GM12878 (cell line): ENCODE results near the gene ANGPTL4. TPM values are rescaled to one million over a fixed set of nuclear protein-coding genes. Genes with fewer than 3 reads are reported as not detected.

Experiments used
- ATAC-seq: fragments of 200-7000 bp; cut with Tn5 transposase; 3 replicates; pipeline ENCODE4 v1.9.1; 2020; ENCODE audit warnings: mild to moderate bottlenecking, moderate library complexity
- BruUV-seq: library from RNA; stranded (reverse); fragments of 400-500 nt; replicated peaks from 2 replicates; lab custom pipeline; 2021; lab: Mats Ljungman, UMichigan
- CTCF ChIA-PET: fragments of 300-600 bp; sonication (Branson Sonifier 250); formaldehyde crosslinking; extraction: SDS; loops from one replicate; lab custom pipeline; 2021; ENCODE audit warnings: inconsistent platforms; lab: Yijun Ruan, JAX
- POLR2A ChIA-PET: fragments of 350-600 bp; formaldehyde crosslinking; extraction: SDS; loops from one replicate; lab custom pipeline; 2021; ENCODE audit warnings: inconsistent platforms; lab: Charles Lee
- RAD21 ChIA-PET: fragments of 300-600 bp; sonication (Branson Sonifier 250); formaldehyde crosslinking; loops from one replicate; lab custom pipeline; 2023; ENCODE audit warnings: antibody characterized with exemption; ENCODE audit not compliant: unreplicated experiment; lab: Charles Lee
- SMC1A ChIA-PET: fragments of 300-600 bp; sonication (Branson Sonifier 250); formaldehyde crosslinking; loops from one replicate; lab custom pipeline; 2023; ENCODE audit not compliant: unreplicated experiment, uncharacterized antibody; lab: Charles Lee
- DNase-seq: peaks from one replicate; pipeline ENCODE4 v3.0.0-alpha.2; 2011; ENCODE audit warnings: low read depth, low spot score
- FAIRE-seq: peaks from 3 replicates; lab custom pipeline; 2011; peaks lifted over from hg19 to GRCh38; lab: Jason Lieb, UNC
- H2AFZ ChIP-seq: 2 replicates; pipeline ENCODE4 v1.6.0; 2011; ENCODE audit warnings: low read depth, low read length, control low read depth; ENCODE audit not compliant: control insufficient read depth
- H3K27ac ChIP-seq: 2 replicates; pipeline ENCODE4 v1.5.1; 2011; ENCODE audit warnings: control low read depth; ENCODE audit not compliant: control insufficient read depth, insufficient read depth
- H3K27me3 ChIP-seq, 2 experiments: replicated peaks in 1 of 2; 2 replicates each; pipeline versions ENCODE4 v1.6.0 to v1.6.1; 2011; ENCODE audit warnings: low read length in 1 of 2; ENCODE audit not compliant: control insufficient read depth in 2 of 2, insufficient read depth in 2 of 2
- H3K36me3 ChIP-seq, 2 experiments: 2 replicates each; pipeline ENCODE4 v1.5.1; 2011; ENCODE audit warnings: low read length in 1 of 2; ENCODE audit not compliant: control insufficient read depth in 2 of 2, insufficient read depth in 2 of 2
- H3K4me1 ChIP-seq: 2 replicates; pipeline ENCODE4 v1.6.1; 2011; ENCODE audit warnings: mild to moderate bottlenecking, low read length, moderate library complexity, mixed read lengths; ENCODE audit not compliant: control insufficient read depth, insufficient read depth
- H3K4me2 ChIP-seq: 2 replicates; pipeline ENCODE4 v1.6.0; 2011; ENCODE audit warnings: control low read depth; ENCODE audit not compliant: control insufficient read depth, insufficient read depth
- H3K4me3 ChIP-seq: fragments of 200-600 bp; sonication (generic); 2 replicates; pipeline ENCODE4 v1.5.1; 2016
- H3K79me2 ChIP-seq: 2 replicates; pipeline ENCODE4 v1.6.0; 2011; ENCODE audit warnings: low read length; ENCODE audit not compliant: control insufficient read depth, insufficient read depth
- H3K9ac ChIP-seq: 2 replicates; pipeline ENCODE4 v1.8.0; 2011; ENCODE audit warnings: low read length, control low read depth, mixed read lengths; ENCODE audit not compliant: control insufficient read depth, insufficient read depth
- H3K9me3 ChIP-seq: replicated peaks from 3 replicates; pipeline ENCODE4 v1.5.1; 2011; ENCODE audit warnings: mild to moderate bottlenecking, low read length; ENCODE audit not compliant: control insufficient read depth, insufficient read depth
- H4K20me1 ChIP-seq: 2 replicates; pipeline ENCODE4 v1.6.0; 2011; ENCODE audit not compliant: control insufficient read depth, insufficient read depth
- CBX3 ChIP-seq: fragments of 200-600 bp; sonication (generic); IDR thresholded peaks from 2 replicates; pipeline ENCODE4 v1.6.1; 2016; ENCODE audit warnings: low read depth, borderline replicate concordance
- FOXM1 ChIP-seq: IDR thresholded peaks from 2 replicates; pipeline ENCODE4 v1.6.1; 2012; ENCODE audit warnings: low read depth, mild to moderate bottlenecking, inconsistent platforms, low read length, moderate library complexity
- GATAD2B ChIP-seq: fragments of 450-650 bp; conservative IDR thresholded peaks from 2 replicates; pipeline ENCODE4 v1.6.1; 2017; ENCODE audit warnings: low read depth, mild to moderate bottlenecking, moderate library complexity
- KAT2A ChIP-seq: conservative IDR thresholded peaks from 2 replicates; pipeline ENCODE4 v1.6.1; 2011; ENCODE audit warnings: low read depth, low read length; ENCODE audit not compliant: control insufficient read depth
- NFYB ChIP-seq: IDR thresholded peaks from 2 replicates; pipeline ENCODE4 v1.6.1; 2011; ENCODE audit warnings: low read depth, mild to moderate bottlenecking, low read length, improper control_type of control experiment, moderate library complexity; ENCODE audit not compliant: insufficient read depth
- PKNOX1 ChIP-seq: fragments of 450-650 bp; IDR thresholded peaks from 2 replicates; pipeline ENCODE4 v1.6.1; 2016; ENCODE audit warnings: mild to moderate bottlenecking
- YY1 ChIP-seq: IDR thresholded peaks from 2 replicates; pipeline ENCODE4 v1.6.1; 2011; ENCODE audit warnings: low read depth, mild to moderate bottlenecking, low read length
- ZNF592 ChIP-seq: fragments of 450-650 bp; IDR thresholded peaks from 2 replicates; pipeline ENCODE4 v1.6.1; 2017; ENCODE audit warnings: mild to moderate bottlenecking, moderate library complexity
- WGBS: methylation state at CpG from one replicate; pipeline ENCODE4 v1.1.6; 2016; ENCODE audit warnings: low lambda C conversion rate; ENCODE audit not compliant: insufficient replicate concordance, insufficient coverage; ENCODE audit errors: missing lambda C conversion rate; 5-methylcytosine and 5-hydroxymethylcytosine counted together
- in situ Hi-C: fragments of 300-500 bp; cut with MboI; formaldehyde crosslinking; loops from 9 replicates; pipeline ENCODE4 v1.14.3; 2018; ENCODE audit warnings: mixed read lengths
- intact Hi-C: fragments of 100-400 bp; cut with micrococcal nuclease; formaldehyde crosslinking; loops from one replicate; pipeline ENCODE4 v1.14.2; 2022; ENCODE audit not compliant: unreplicated experiment
- polyA plus RNA-seq, 11 experiments: library from polyadenylated mRNA; depleted of rRNA in 4 of 11; unstranded in 6 of 11; stranded (reverse) in 5 of 11; fragments of >200 nt; fragmentation: Nextera tagmentation in 4 of 11; fragmentation: Illumina TruSeq in 1 of 11; extraction: Ambion mirVana in 4 of 11; extraction: Trizol in 1 of 11; gene quantifications; 1 replicate in 1 of 11; 2 replicates in 10 of 11; pipeline versions ENCODE4 v1.2.1 to v1.2.3, GENCODE V29; 2011 to 2016; ENCODE audit warnings: inconsistent platforms in 2 of 11, missing spikeins in 2 of 11, low read depth in 1 of 11
- total RNA-seq, 4 experiments: library from RNA; depleted of rRNA in 3 of 4; stranded (reverse); fragments of >200 nt in 3 of 4; fragmentation: Illumina TruSeq in 1 of 4; extraction: Trizol in 1 of 4; gene quantifications; 2 replicates each; pipeline versions ENCODE4 v1.2.1 to v1.2.3, GENCODE V29; 2013 to 2021

Gene ANGPTL4
- total and polyA plus RNA-seq, 10 of the 15 experiments (the other 5 are each of a cell fraction or from before 2014, with no cell fraction given), result 0.45 TPM; not detected in 9

DNA sequence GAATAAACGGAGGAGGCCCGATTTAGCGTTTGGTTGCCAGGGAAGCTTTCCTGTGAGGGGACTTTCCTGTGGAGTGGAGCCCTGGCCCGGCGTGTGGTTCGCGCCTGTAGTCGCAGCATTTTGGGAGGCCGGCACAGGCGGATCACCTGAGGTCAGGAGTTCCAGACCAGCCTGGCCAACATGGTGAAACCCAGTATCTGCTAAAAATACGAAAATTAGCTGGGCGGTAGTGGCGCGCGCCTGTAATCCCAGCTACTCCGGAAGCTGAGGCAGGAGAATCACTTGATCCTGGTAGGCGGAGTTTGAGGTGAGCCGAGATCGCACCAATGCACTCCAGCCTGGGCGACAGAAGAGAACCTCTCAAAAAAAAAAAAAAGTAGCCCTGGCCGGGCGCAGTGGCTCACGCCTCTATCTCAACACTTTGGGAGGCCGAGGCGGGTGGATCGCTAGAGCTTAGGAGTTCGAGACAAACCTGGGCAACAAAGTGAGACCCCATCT, 27.8 kb upstream of the ANGPTL4 start (continued):
- TF ChIP-seq ZNF592, result no peak
- no peak for TF ChIP-seq CBX3
- no peak for TF ChIP-seq NFYB
- no peak for TF ChIP-seq YY1
- TF ChIP-seq GATAD2B, result no peak

DNA sequence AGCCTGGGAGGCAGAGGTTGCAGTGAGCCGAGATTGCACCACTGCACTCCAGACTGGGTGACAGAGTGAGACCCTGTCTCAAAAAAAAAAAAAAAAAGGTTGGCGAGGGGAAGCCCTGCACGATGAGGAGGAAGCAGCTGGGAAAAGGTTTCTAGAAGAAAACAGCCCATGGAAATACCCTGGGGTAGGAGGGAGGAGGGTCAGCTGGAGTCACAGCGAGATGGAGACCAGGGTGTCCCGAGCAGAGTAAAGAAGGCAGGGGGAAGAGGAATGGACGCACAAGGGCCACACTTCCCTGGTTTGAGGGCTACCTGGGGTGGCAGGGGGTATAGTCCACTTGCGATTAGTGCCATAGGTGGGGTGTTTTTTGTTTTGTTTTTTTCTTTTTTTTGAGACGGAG, 27.3 kb upstream of the ANGPTL4 start:
- H3K9ac ChIP-seq, result no peak overlapping the region

More for the DNA sequence above, 27.3 kb upstream of the ANGPTL4 start:
- H4K20me1 ChIP-seq, result no peaks in the 10 kb centered on the region
- RAD21 ChIA-PET, result no interaction called here
- H3K9me3 ChIP-seq, result no peaks in the 10 kb centered on the region
- in situ Hi-C loops, result no loop called here
- intact Hi-C loops, result no loop called here
- no peak overlapping the region for H3K4me2 ChIP-seq
- H2AFZ ChIP-seq, result no peak overlapping the region
- H3K4me1 ChIP-seq, result peaks cover 2% of the 10 kb centered on the region; the same call in 1 of the 2 replicates
- H3K36me3 ChIP-seq, result no peaks in the 10 kb centered on the region
- no peak overlapping the region for H3K4me3 ChIP-seq
- no peak overlapping the region for H3K27ac ChIP-seq
- 24% methylated on average over 7 of the region's 8 CpGs for WGBS
- peaks cover 2 to 5% of the 10 kb centered on the region in 2 experiments; a peak in 3 of 4 replicates for H3K27me3 ChIP-seq
- TF ChIP-seq FOXM1 (no peak), PKNOX1 (no peak), KAT2A (no peak)
- TF ChIP-seq, all 136 proteins: peak for 0
- CTCF ChIA-PET, result interaction anchor here (0.9 kb wide), 1 partner anchor 14 kb away, joined by 3 read pairs; no protein-coding TSS in a partner anchor
- POLR2A ChIA-PET, result no interaction called here
- FAIRE-seq (no peak), DNase-seq (no peak), ATAC-seq (no peak)
- no peaks in the 10 kb centered on the region for H3K79me2 ChIP-seq
- SMC1A ChIA-PET, result no interaction called here
- no TSS peak for BruUV-seq
